ENCODE measurements around the gene PABPC1L. TPM values are rescaled to one million over a fixed set of nuclear protein-coding genes. Genes with fewer than 3 reads are reported as not detected.

Gene PABPC1L
- total RNA-seq, 1 donor from 2014 or later, result 2.3 TPM

DNA sequence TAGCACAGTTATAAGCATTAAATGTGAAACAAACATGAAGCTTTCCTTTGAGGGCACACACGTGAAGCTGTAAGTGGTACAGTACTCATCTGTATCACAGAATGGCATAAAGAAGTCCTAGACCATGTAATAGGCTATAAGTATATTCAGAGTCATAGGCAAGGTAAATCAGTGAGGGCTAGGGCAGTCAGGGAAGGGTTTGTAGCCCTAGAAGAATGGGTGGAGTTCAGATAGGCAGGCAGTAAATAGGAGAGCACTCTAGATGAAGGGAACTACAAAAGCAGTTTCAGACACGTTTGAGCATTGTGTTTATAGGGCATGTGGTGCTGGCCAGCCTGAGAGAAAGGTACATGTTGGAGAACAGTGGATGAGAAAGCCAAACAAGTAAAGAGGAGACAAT lies 14.9 kb upstream of the PABPC1L start:
- intact Hi-C loops (cut with DNase I), result no loop called here
- ATAC-seq (no peak), DNase-seq (ENCODE audit: missing footprints) (no peak)

DNA sequence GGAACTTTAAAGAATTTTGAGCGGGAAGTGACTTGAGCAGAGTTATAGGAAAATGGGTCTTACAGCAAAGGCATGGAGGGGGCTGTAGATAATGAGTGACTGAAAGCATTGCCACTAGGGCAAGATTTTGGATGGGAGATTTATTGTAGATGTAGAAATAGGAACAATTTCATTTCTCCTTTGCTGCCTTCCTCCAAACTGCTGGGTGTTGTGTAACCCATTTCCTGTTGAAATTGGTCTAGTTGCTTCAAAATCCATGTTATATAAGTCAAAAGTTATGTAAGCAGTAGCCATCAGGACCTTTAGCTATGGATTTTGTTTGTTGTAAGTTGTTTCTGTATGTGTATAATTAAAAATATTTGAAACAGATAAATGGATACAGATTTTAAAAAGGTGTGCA lies 13.3 kb upstream of the PABPC1L start:
- no peak for DNase-seq (ENCODE audit: missing footprints)
- intact Hi-C loops (cut with DNase I), result no loop called here
- peak; percentile 26 for ATAC-seq

DNA sequence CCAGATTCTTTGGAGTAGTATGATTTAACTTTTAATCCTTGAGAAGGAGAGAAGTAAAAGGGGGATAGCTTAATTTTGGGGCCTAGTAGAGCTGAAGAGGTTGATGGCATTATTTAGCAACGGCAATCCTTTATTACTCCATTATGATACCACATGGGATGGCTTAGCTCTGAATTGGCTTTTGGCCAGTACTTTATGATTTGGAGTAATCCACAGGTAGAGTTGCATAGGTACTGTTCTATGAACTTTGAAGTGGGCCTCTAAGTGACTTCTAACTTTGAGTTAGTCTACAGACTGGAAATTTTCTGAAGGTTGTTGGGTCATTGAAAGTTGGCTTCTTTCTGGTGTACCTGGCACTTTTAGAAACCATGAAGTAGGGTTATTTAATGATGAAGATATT lies 12.7 kb upstream of the PABPC1L start:
- intact Hi-C loops (cut with DNase I), result no loop called here
- ATAC-seq (no peak), DNase-seq (ENCODE audit: missing footprints) (no peak)

DNA sequence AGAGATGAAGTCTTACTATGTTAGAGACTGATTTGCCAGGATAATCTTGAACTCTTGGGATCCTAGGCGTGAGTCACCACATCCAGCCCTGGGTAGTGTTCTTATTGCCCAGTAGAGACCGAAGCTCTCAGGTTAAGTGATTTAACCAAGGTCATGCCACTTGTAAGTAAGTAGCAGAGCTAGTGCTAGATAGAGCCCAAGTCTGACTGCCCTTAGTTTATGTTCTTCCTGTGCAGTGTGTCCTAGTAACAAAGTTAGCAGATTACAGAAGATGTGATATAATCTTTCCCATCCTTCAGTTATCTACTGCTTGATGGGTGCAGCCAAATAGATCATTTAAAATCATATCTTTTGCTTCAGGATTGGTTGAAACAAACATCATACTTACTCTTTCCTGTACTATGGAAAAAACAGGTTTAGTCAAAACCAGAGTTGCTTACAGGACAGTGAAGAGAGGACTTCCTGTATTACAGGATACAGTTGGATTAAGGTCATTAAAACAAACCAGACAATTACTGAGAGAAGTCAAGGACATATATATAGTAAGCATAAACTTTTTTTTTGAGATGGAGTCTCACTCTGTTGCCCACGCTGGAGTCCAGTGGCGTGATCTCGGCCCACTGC lies 9.5 kb upstream of the PABPC1L start:
- ATAC-seq, result no peak
- intact Hi-C loops (cut with DNase I), result no loop called here
- no peak for DNase-seq (ENCODE audit: missing footprints)

DNA sequence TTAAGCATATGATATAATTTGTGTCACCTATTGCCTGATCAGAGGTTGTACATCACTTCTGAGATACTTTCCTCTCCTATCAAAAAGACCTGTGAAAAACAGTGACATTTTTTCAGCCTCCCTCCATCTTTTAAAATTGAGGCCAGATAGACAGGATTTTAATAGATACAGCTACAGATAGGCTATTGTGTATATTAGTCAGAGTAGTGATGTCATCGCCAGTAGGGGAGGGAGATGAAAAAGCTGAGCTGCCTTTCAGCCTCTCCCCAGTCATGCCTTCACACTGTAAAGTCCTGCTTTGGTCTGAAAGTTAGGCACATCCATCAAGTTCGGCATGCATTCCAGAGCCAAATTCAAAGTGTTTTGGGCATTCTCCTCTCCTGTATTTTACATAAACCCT lies 7.9 kb upstream of the PABPC1L start:
- no peak for ATAC-seq
- DNase-seq (ENCODE audit: missing footprints), result no peak
- intact Hi-C loops (cut with DNase I), result no loop called here

DNA sequence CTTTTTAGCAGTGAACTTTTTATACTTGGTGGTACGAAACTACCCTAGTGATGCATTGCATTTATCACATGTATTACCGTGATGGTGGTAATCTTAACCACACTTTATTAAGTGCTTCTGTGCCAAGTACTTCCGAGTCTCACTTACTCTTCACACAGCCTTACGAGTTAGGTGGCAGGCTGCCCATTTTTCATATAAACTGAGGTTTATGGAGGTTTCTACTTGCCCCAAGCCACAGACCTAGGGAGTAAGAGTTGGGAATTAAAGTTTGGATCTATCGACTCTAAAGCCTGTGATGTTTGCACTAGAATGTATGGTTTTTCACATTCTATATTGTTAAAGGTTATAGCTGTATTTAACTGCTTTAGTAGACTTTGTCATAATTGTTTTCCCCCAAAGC lies 5.5 kb upstream of the PABPC1L start:
- DNase-seq (ENCODE audit: missing footprints), result no peak
- intact Hi-C loops (cut with DNase I), result no loop called here
- ATAC-seq, result no peak

DNA sequence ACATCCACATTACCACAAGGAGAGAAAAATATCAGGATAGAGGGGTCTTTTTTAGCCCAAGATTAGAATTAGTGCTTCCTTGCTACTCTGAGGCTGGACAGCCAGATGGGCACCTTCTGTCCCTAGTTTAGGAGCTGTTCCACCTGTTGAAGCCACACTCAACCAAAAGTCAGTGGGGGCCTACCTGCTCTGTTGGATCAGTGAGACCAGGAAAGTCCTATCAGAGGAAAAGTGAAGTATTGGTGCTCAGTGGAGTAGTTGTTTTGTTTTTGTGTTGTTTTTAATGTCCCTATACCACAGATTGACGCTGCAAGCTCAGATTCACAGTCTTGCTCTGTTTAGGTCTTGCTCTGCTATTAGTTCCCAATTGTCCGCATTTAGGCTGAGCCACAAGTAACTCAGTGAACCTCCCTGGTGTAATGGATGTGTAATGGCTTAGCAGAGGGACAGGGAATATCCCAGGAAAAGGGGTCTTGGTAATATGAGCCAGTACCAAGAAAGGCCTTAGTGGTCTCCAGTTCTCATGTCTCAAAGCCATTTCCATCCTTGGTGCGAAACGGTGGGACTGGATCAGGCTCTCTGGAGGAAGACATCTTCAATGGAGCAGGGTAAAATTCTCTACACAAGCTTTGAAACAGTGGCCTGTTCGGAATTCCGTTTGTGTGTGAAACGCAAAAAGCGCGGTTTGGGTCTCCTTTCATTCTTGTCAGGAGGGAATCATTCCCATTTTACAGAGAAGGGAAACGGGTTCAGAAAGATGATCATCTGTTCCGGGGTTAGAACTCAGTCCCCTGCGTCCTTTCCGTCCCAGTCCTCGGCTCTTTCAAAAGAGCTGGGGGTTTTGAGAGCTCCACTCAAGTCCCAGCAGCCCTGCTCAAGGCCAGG lies 631 bp upstream of the PABPC1L start:
- DNase-seq (ENCODE audit: missing footprints) (no peak), ATAC-seq (no peak)
- intact Hi-C loops (cut with DNase I), result no loop called here

DNA sequence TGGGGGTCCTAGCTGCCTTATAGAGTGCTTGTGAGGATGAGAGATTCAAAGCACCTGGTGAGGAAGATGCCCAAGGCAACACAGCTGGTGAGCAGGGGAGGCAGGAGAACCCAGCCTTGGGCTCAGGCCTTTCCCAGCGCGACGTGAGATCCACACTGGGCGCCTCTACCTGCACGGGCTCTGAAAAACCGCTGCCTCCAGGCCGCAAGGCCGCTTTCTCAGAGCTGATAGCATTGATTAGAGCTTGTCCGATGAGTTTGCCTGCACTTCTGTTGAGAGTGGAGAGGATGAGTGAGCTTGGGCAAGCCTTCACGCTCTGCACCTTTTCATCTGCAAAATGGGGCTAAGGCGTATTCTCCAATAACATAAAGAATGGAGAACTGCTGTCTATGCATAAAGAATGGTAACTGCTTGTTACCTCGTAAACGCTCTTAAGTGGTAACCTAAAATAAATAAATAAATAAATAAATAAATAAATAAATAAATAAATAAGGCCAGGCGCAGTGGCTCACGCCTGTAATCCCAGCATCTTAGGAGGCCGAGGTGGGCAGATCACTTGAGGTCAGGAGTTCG lies 916 bp downstream of the PABPC1L start:
- ATAC-seq (no peak), DNase-seq (ENCODE audit: missing footprints) (no peak)
- intact Hi-C loops (cut with DNase I), result no loop called here

DNA sequence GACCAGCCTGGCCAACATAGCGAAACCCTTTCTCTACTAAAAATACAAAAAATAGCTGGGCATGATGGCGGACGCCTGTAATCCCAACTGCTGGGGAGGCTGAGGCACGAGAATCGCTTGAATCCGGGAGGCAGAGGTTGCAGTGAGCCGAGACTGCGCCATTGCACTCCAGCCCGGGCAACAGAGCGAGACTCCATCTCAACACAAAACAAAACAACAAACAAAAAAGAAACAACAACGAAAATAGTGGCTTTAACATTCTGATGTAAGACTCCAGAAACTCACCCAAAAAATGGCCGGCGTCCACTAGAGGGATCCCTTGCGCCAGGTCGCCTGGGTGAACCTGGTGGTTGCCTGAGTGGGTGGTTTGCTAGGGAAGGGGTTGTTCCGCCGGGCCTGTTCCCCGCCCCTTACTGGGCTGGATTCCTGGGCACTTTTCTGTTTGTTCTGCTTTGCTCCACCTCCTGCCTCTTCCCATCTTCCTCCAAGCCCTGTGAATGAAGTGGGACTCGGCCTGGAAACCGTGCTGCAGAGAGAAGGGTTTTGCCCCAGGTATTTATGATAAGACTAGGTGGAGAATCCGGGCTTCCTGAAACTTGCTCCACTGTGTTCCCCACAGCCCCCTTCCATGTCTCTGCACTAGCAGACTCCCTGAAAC lies 1.5 kb downstream of the PABPC1L start:
- no peak for ATAC-seq
- intact Hi-C loops (cut with DNase I), result no loop called here
- DNase-seq (ENCODE audit: missing footprints), result peak; percentile 63

DNA sequence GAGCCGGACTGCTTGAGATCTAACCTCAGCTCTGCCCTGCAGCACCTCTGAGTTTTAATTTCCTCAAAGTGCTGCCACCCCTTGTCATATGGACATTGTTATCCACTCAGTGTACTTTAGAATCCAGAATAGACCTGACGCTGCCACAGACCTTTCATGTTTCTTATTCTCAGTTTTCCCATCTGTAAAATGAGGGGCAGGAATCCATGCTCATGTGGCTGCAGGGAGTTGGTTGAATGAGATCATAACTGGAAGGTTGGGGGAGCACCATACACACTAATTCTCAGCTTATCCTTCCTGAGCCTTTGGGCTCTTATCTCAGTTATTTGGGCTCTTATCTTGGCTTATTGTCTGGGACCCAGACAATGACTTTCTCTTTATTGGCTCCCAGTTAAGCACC lies 2.3 kb downstream of the PABPC1L start:
- DNase-seq (ENCODE audit: missing footprints) (no peak), ATAC-seq (no peak)
- intact Hi-C loops (cut with DNase I), result no loop called here

DNA sequence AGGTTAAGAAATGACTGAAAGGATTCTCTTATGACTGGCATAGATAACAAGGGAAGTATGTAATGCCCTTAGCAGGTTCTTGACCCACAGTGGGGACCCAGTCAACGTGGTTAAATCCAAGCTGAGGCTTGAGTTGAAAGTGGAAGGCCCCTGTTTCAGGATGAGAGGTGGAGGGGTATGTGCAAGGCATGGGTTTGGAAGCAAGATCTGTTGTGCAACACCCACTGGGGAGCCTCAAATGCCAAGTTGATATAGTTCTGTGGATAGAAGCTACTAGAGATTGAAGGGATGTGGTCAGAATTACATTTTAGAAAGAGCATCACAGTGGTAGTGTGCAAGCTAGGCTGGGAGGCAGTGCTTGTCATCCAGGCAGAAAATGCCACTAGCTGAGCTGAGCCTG lies 5.1 kb downstream of the PABPC1L start:
- intact Hi-C loops (cut with DNase I), result no loop called here
- no peak for ATAC-seq
- no peak for DNase-seq (ENCODE audit: missing footprints)

DNA sequence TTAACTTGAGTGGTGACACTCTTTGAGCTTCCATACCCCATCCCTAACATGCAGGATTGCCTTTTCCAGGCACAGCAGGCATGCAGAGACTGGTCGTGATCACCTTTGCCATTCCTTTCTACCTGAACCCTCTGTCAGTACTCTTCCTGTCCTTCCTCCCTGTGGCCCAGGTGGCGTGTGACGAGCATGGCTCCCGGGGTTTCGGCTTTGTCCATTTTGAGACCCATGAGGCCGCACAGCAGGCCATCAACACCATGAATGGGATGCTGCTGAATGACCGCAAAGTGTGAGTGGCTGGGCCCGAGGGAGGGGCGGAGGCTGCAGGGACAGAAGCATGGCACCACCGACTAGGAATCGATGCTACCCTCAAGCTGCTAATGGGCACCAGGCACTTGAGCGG lies 6.7 kb downstream of the PABPC1L start:
- intact Hi-C loops (cut with DNase I), result no loop called here
- DNase-seq (ENCODE audit: missing footprints) (no peak), ATAC-seq (no peak)

DNA sequence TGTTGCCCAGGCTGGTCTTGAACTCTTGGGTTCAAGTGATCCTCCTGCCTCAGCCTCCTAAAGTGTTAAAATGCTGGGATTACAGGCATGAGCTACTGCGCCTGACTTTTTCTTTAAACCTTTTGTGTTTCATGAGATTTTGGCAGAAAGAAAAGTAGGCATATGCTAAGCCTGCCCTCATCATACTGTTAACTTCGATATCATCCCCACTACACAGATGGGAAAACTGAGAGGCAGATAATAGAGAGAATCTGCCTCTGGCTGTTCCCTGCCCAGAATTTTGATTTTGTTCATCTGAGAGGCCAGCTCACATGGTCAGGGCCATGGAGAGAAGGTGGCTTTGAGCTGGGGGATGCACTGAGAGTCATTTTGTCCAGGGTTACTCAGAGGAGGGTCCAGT lies 7.5 kb downstream of the PABPC1L start:
- DNase-seq (ENCODE audit: missing footprints) (no peak), ATAC-seq (no peak)
- intact Hi-C loops (cut with DNase I), result no loop called here

DNA sequence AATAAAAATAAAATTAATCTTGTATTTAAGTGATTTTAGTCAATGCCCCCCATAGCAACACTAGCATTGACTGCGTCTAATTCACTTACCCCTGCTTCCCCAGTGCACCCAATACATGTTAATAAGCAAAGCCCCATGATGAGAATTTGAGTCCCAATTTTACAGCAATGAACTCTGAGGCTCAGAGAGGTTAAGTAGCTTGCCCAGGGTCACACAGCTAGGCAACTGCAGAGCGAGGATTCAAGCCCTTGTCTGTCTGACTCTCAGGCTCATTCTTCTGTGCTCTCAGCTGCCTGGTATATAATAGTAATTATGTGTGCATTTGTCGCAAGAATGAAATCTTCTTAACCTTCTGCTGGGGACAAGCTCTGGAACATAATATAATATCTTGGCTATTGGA lies 8.5 kb downstream of the PABPC1L start:
- ATAC-seq (no peak), DNase-seq (ENCODE audit: missing footprints) (no peak)
- intact Hi-C loops (cut with DNase I), result no loop called here

DNA sequence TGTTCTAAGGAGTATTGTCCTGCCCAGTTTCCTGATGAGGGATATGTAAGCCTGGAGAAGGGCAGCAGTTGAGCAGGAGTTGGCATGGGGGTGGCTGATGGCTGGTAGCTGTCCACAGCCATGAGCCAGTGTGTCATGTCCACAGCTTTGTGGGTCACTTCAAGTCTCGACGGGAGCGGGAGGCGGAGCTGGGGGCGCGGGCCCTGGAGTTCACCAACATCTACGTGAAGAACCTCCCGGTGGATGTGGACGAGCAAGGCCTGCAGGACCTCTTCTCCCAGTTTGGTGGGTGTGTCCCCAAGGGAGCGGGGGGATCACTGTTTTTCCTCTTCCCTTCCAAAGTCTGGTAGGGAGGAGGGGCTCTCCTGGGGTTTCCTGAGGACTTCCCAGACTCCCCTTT lies 8.9 kb downstream of the PABPC1L start:
- ATAC-seq (no peak), DNase-seq (ENCODE audit: missing footprints) (no peak)
- intact Hi-C loops (cut with DNase I), result no loop called here

DNA sequence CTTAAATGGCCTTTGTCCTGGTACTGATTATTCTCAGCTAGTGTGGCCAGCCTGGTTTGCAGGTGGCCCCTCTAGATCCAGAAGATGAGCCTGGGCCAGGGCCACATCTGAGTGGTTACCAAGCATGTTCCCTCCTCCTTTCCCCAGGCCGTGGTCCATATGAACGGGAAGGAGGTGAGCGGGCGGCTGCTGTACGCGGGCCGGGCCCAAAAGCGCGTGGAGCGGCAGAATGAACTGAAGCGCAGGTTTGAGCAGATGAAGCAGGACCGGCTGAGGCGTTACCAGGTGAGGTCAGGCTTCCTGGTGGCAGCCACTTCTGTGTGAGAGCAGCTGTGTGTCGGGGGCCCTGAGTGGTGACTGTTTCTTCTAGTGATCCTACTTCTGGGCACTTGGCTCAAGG lies 11.6 kb downstream of the PABPC1L start:
- no peak for DNase-seq (ENCODE audit: missing footprints)
- intact Hi-C loops (cut with DNase I), result no loop called here
- no peak for ATAC-seq

DNA sequence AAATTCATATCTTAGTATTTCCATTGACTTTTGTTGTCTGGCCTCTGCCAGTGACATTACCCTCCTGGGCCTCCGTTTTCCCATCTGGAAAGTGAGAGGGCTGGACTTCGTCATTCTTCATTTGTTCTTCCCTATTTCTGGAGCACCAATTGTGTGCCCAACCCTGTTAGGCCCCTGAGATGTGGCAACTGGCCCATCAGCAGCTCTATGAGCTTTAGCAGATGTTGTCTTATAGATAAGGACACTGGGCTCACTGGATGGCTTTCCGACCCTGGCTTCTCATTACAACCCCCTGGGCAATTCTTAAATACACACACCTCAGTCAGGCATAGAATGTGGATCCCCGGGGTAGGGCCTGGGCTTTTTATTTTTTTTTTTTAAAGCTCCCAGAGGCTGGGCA lies 14.7 kb downstream of the PABPC1L start:
- intact Hi-C loops (cut with DNase I), result no loop called here
- ATAC-seq (no peak), DNase-seq (ENCODE audit: missing footprints) (no peak)

DNA sequence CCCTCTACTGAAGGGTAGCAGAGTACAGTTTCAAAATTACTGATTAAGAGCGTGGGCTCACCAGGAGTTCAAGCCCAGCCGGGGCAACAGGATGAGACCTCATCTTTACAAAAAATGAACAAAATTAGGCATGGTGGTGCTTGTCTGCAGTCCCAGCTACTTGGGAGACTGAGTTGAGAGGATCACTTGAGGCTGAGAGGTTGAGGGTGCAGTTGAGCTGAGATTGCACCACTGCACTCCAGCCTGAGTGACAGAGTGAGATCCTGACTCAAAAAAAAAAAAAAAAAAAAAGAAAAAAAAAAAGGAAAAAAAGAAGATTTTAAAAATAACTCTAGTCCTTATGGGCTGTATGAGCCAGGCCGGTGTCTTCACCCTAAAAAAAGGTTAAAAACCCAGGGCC lies 18.7 kb downstream of the PABPC1L start:
- DNase-seq (ENCODE audit: missing footprints) (no peak), ATAC-seq (no peak)
- intact Hi-C loops (cut with DNase I), result no loop called here

DNA sequence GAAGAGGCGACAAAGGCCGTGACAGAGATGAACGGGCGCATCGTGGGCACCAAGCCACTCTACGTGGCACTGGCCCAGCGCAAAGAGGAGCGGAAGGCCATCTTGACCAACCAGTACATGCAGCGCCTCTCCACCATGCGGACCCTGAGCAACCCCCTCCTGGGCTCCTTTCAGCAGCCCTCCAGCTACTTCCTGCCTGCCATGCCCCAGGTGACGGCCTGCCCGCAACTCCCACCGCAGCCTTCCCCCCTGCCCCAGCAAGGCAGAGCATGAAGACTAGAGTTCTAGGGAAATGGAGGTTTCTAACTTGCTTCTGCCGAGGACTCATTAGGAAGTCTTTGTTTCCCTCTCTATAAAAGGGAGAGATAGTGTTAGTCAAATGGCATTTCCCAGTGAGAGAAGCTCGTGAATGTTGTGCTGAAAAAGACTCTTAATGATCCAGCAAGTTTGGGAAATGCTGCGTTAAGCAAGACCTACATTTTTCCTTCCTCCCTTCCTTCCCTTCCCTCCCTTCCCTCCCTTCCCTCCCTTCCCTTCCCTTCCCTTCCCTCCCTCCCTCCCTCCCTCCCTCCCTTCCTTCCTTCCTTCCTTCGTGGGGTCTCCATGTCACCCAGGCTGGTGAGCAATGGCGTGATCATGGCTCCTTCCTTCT lies 20.8 kb downstream of the PABPC1L start:
- ATAC-seq (no peak), DNase-seq (ENCODE audit: missing footprints) (no peak)
- intact Hi-C loops (cut with DNase I), result no loop called here

Measured in Right ventricle myocardium inferior (tissue), 1 donor.